ENCODE results near the gene ARHGAP15.

DNA sequence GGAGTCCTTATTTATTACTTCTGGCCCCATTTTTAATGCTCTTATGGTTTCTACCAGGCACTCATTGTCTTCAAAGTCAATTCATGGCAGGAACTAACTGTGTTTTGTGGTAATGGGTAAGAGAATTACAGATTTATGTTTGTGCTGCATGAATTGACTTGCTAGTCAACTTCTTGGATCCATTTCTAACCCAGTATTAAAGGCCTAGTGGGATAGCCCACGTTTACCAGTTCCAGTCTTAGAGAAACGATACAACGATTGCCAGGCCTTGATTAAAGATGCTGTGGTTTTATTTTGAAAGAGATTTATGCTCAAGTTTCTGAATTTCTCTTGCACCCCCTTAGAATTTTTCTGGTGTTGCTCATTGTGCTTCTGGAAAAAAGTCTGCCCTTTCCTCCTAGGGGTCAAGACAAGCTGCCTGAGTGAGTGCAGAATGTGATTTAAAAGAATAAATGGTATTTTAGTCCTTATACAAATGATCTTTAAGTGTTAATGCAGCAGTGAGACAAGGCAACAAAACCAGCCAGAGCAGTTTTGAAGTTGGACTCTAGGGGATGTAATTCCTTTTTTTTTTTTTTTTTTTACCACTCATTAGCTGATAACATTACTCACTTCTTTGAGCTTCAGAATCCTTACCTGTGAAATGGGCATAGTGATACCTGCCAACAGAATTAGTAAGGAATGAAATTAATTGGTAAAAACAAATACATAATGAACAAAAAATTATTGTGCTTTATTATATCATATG, 101.5 kb downstream of the ARHGAP15 start:
- no peak for TF ChIP-seq YY1 (IDR thresholded peaks at IDR 0.05; ENCODE audit: low read depth)
- TF ChIP-seq EP300 (IDR thresholded peaks at IDR 0.05; ENCODE audit: borderline replicate concordance) = no peak

Data from Ishikawa (cell line).